A172 (cell line): Measurements from ENCODE around the gene KCTD2. TPM values are rescaled to one million over a fixed set of nuclear protein-coding genes. Genes with fewer than 3 reads are reported as not detected.
A peak's percentile ranks its signal among the peaks of the same experiment; 100 is the strongest.
"Not testable (repeated sequence)": the region's sequence is repeated elsewhere in the genome, so short reads cannot be mapped to it uniquely, and the experiment has no call there.

ENCODE experiments used
- DNase-seq: peaks from one replicate; pipeline ENCODE4 v3.0.0-alpha.2; 2015; ENCODE audit warnings: low spot score
- total RNA-seq: library from RNA; depleted of rRNA; stranded (reverse); fragments of >200 nt; shearing (Covaris generic); gene quantifications from 2 replicates; pipeline ENCODE4 v1.2.3, GENCODE V29; 2014

The KCTD2 gene
- total RNA-seq, 1 experiment from 2014 or later: 25.6 TPM

DNA sequence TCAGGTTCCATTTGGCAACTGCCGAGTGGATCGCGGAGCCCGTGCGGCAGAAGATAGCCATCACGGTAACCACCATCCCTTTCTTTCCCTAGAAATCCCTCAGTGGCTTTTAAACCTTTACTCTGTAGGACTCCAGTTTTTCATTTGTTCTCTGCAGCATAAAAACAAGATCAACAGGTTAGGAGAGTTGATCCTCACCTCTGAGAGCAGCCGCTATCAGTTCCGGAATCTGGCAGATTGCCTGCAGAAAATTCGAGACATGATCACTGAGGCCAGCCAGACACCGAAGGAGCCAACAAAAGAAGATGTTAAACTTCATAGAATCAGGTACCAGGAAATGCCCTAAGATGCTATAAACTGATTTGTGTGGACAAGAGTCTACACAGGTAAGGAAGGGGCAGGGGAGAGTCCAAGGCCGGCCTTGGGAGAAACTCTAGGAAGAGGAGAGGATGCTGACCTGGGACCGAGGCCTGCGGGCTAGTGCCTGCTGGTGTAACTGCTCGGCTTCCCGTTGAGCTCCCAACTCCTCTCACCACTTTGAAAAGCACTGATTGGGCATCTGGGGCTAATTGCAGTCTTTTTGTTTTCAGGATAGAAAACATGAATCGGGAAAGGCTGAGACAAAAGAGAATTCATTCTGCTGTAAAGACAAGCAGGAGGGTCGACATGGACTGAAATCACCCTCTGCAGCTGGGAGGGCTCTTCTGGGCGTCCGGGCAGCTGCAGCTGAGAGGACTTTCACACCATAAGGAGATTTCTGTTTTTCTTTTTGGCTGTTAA lies 26.5 kb upstream of the KCTD2 start:
- DNase-seq: no peak

DNA sequence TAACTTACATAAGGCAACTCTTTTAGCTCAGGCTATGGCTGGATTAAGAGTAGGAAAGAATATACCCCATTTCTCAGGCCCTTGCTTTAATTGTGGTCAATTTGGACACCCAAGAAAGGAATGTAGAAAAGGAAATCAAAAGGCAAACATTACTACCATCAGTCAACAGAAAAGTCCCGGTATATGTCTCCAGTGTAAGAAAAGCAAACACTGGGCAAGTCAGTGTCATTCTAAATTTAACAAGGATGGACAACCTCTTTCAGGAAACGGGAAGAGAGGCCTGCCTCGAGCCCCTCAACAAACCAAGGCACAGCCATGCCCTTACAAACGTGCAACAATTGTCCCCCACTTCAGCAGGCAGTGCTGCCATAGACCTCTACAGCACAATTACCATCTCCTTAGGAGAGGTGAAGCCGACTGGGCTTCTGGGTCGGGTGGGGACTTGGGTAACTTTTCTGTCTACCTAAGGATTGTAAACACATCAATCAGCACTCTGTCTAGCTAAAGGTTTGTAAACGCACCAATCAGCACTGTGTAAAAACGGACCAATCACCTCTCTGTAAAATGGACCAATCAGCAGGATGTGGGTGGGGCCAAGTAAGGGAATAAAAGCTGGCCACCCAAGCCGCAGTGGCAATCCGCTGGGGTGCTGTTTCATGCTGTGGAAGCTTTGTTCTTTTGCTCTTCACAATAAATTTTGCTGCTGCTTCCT lies 22.2 kb upstream of the KCTD2 start:
- no peak for DNase-seq

DNA sequence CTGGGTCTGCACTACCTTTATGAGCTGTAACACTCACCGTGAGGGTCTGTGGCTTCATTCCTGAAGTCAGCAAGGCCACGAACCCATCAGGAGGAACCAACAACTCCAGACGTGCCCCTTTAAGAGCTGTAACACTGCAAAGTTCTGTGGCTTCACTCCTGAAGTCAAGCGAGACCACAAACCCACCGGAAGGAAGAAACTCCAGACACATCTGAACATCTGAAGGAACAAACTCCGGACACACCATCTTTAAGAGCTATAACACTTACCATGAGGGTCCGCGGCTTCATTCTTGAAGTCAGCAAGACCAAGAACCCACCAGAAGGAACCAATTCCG lies 21.7 kb upstream of the KCTD2 start:
- DNase-seq: not testable (repeated sequence)

DNA sequence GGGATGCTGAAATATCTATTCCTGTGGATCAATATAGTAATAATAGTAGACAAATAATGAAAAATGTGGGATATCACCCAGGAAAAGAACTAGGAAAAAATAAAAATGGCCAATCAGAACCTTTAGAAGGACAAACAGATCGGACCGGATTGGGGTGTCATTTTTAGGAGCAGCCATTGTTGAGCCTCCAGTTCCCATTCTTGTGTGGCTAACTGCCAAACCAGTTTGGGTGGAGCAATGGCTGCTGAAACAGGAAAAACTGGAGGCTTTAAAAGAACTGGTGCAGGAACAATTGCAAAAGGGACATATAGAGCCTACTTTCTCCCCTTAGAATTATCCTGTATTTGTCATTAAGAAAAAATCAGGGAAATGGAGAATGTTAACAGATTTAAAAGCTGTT lies 20.4 kb upstream of the KCTD2 start:
- not testable (repeated sequence) for DNase-seq

DNA sequence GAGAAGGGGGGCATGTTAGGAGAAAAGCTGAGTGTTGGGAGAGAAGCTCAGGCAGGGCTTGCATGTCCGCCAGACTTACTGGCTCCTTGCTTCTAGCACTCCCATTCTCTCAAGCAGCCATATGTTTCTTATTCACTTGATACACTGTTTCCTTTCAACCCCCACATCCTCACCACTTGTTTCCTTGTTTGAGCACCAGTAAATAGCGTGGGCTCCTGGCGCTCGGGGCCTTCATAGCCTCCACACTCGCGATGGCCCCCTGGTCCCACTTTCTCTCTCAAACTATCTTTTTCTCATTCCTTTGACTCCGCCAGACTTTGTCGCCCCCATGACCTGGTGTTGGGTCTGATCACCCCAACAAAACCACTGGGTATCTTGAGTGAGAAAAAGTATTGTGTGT lies 16.9 kb upstream of the KCTD2 start:
- no peak for DNase-seq

- DNase-seq: peak; percentile 93
These were observed 14.9 kb upstream of the KCTD2 start for GRCh38 chr17:75031972-75032719.

DNA sequence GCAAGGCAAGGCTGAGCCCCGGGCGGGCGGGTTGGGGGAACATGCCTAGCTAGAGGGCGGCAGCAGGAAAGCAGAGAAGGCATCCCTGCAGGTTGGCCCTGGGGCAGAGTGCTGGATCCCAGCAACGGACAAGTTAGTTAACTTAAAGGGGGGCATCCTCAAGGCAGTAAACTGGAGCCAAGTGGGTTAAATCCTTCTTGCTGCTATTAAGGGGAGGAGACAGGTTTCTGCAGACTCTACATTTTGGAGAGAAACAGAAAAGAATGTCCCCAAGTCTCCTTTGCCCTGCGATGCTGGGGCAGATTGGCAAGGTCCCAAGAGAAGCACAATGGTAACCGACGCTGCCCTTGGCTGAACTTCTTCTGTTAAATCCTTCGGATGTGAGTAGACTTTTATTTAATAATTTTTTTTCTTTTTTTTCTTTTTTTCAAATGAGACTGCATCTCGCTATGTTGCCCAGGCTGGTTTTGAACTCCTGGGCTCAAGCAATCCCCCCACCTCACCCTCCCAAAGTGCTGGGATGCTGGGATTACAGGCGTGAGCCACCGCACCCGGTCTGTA lies 14.2 kb upstream of the KCTD2 start:
- DNase-seq: no peak

DNA sequence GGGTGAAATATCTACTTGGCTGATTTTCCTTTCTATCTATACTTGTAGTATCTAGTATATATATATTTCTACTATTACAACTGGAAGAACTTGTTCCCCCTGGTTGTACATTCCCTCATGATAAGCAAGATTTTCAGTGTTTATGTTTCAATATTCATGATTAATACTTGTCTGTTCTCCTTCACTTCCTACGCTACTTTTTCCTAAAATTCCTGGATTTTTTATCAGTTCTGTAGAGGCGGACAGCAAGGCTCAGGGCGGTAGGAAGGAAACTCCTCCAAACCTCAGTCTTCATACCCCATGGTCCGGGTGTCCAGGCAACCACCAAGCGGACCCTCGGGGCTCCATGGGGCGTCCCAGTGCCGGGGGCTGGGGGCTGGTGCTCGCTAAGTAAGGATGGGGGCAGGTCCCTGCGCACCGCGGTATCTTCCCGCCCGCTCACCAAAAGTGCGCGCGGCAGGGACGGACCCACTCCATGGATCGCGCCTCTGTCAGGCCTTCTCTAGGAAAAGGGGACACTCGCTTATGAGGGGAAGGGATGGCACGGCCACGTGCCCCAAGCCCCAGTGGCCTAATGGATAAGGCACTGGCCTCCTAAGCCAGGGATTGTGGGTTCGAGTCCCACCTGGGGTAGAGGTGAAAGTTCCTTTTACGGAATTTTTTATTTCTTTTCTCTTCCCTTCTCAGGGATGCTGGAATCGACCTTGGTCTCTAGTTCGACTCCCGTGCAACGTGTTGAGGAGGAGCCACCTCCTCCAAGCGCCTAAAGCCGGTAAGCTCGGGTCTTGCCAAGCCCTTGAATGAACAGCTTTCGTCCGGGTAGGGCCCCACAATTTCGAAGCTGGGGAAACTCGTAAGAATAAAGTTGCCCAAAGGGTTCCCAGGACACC lies 13.4 kb upstream of the KCTD2 start:
- DNase-seq: peak; percentile 97

- DNase-seq: peak; percentile 93
These were observed 12.7 kb upstream of the KCTD2 start for GRCh38 chr17:75034236-75034908.

- peak; percentile 51 for DNase-seq
These were observed 10.3 kb upstream of the KCTD2 start for GRCh38 chr17:75036643-75037268.

DNA sequence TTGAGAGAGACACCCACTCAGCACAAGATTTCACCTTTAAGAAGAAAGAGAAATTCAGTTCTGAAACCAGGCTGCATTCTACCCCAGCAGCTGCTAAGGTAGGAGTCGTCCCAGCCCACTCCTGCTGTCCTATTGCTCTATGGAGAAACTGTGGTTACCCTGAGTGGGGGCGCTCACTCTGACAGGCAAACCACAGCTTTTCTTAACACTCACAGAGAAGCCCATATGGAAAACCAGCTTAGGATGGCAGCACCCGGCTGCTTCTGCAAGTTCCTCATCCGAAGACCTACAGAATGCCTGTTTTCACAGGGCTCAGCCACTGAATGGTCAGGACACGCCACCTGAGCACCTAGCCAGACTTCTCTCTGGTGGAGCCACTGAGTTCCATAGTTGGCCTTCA lies 7.8 kb upstream of the KCTD2 start:
- DNase-seq: no peak

GRCh38 chr17:75041656-75042280 lies 5.3 kb upstream of the KCTD2 start:
- no peak for DNase-seq

DNA sequence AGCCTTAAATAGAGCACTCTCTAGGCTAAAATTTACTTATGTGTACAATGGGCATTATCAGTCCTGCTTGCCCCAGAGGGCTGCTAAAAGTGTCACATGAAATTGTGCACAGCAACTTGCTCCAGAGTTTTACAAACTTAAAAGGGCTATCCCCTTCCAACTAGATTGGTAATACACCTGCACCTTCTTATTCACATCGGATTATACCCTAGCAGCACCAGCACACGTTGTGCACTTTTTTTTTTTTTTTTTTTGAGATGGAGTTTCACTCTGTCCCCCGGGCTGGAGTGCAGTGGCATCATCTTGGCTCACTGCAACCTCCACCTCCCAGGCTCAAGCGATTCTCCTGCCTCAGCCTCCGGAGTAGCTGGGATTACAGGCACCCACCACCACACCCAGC lies 3.2 kb upstream of the KCTD2 start:
- DNase-seq: not testable (repeated sequence)

DNA sequence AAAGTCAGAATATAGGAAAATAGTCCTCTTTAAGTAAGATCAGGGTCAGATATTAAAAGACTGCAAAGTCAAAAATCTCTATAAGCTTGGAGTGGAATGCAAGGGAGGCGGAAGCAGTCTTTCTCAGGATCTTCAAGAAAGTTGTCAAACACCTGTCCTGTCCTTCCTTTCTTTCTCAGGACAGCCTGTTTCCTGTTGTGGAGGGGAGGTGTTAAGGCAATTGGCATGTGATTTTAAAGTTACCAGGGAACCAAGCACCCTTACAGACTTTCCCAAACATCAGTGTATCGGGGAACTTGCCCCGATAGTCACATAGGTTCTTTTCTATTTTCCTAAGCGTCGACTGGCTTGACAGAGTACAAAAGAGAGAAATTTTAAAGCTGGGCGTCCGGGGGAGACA lies 2.3 kb upstream of the KCTD2 start:
- no peak for DNase-seq

DNA sequence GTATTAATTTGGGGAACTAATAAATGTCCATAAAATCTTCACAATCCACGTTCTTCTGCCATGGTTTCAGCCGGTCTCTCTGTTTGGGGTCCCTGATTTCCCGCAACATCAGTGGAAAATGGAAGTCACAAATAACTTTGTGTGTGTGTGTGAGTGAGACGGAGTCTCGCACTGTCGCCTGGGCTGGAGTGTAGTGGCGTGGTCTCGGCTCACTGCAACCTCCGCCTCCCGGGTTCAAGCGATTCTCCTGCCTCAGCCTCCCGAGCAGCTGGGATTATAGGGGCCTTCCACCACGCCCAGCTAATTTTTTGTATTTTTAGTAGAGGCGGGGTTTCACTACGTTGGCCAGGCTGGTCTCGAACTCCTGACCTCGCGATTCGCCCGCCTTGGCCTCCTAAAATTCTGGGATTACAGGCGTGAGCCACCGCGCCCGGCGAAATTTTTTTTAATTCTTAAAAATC lies 1.0 kb upstream of the KCTD2 start:
- not testable (repeated sequence) for DNase-seq

DNA sequence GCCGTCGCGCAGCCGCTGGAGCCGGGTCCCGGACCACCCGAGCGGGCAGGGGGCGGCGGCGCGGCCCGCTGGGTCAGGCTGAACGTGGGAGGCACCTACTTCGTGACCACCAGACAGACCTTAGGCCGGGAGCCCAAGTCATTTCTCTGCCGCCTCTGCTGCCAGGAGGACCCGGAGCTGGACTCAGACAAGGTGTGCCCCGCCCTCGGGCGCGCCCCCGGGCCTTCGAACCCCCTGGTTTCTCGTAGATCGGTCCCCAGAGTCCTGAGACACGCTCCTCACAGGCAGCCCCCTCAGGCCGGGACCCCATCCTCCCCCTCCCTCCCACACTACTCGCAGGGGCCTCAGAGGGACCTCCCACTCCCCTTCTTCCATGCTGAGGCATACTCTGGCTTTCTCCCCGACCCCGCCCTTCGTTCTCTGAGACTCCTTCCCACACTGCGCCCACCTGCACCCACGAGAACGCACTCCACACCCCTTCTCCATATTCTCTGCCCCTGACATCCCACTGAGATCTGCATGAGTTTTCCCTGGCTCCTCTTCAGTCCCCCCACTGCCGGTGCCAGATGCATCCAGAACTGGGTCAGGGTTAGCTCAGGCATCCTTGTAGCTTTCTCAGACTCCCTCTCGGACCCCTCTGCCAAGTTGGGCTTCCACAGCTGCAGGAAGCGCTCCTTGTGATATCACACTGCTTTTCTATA lies 523 bp downstream of the KCTD2 start:
- no peak for DNase-seq

DNA sequence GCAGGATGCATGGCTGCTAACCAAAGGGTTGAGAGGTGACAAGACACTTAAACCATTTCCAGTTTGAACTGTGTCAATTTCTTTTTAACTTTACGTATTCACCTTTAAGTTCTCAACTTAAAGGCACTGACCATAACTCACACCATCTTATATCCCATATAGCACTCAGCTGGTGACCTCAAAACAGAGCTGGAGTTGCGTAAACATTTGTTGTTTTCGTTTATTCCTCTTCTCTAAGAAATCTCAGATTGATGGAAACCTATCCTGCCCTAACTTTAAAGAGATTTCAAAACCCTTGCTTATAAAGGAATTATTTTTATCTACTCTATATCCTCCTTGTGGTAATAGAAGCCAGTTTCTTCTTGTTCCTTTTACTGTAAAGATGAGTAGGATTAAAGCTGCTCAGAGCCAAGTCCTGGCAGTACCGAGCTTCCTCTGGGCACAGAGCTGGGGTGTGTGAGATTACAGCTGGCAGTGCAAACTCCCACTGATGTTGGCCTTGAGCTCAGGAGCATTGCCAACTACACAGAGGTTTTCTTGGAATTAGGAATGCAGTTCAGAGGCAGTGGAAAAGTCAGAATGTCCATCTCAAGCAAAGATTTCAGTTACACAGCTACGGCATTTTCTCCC lies 1.3 kb downstream of the KCTD2 start:
- DNase-seq: no peak

DNA sequence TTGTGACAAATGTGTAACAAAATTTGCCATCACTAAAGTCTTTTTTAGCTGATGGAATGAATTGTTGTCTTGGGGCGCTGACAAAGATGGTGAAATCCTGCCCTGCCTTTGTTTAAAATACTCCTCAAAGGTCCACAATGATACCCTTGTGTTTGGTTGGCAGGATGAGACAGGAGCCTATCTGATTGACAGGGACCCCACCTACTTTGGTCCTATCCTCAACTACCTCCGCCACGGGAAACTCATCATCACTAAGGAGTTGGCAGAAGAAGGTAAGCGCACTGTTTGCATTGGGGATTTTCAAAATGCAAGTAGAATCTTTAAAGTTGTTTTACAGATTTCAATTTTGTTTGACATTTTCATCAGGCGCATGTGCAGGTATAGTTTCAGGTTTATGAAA lies 2.0 kb downstream of the KCTD2 start:
- no peak for DNase-seq

DNA sequence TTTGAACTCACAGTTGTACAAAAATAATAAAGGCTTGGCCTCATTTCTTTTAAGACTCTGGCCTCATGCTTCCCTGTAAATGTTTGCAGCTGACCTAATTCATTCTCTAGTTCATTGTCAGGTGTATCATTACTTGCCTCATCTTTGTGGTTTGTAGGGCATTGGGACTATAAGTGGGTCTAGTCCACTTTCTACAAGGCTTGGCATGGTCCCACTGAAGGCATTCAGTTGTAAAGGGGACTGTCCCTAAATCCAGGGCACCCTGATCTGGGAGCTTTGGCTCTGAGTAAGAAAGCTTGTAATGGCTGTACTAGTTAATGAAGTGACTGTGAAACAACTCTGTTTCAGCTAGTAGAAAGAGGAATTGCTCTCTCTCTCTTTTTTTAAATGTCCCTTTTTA lies 2.7 kb downstream of the KCTD2 start:
- no peak for DNase-seq
